GM18505 (cell line): ENCODE results near the gene LCA5.
"Not testable (repeated sequence)": the region's sequence is repeated elsewhere in the genome, so short reads cannot be mapped to it uniquely, and the experiment has no call there.

Experiments
- ATAC-seq: cut with Tn5 transposase; IDR thresholded peaks from one replicate; pipeline ENCODE4 v1.9.1; 2021; ENCODE audit not compliant: unreplicated experiment
- POLR2A ChIP-seq: IDR thresholded peaks from 4 replicates; pipeline ENCODE4 v1.6.1; 2011; ENCODE audit warnings: borderline replicate concordance; ENCODE audit not compliant: insufficient read depth, insufficient read length; ENCODE audit errors: extremely low read depth

Gene LCA5

GRCh38 chr6:79468587-79468986, 68.6 kb downstream of the LCA5 start:
- TF ChIP-seq POLR2A, result no peak
- ATAC-seq, result no peak

- no peak for ATAC-seq
- no peak for TF ChIP-seq POLR2A
Measured at GRCh38 chr6:79468116-79468515, 69.1 kb downstream of the LCA5 start.

- TF ChIP-seq POLR2A, result no peak
- no peak for ATAC-seq
Measured at GRCh38 chr6:79467716-79468115, 69.5 kb downstream of the LCA5 start.

- no peak for ATAC-seq
- TF ChIP-seq POLR2A, result no peak
Measured at GRCh38 chr6:79466207-79466834, 70.9 kb downstream of the LCA5 start.

GRCh38 chr6:79465381-79465780, 71.8 kb downstream of the LCA5 start:
- no peak for TF ChIP-seq POLR2A
- ATAC-seq, result no peak

- TF ChIP-seq POLR2A, result no peak
- no peak for ATAC-seq
Measured at GRCh38 chr6:79463621-79464050, 73.6 kb downstream of the LCA5 start.

GRCh38 chr6:79461205-79461604, 76.0 kb downstream of the LCA5 start:
- TF ChIP-seq POLR2A, result no peak
- no peak for ATAC-seq

GRCh38 chr6:79455446-79455845, 81.8 kb downstream of the LCA5 start:
- ATAC-seq, result no peak
- no peak for TF ChIP-seq POLR2A

- ATAC-seq, result no peak
- TF ChIP-seq POLR2A, result no peak
Measured at GRCh38 chr6:79453558-79454042, 83.6 kb downstream of the LCA5 start.

GRCh38 chr6:79450984-79451383, 86.2 kb downstream of the LCA5 start:
- no peak for ATAC-seq
- TF ChIP-seq POLR2A, result no peak

- ATAC-seq, result no peak
- no peak for TF ChIP-seq POLR2A
Measured at GRCh38 chr6:79446006-79446405, 91.2 kb downstream of the LCA5 start.

GRCh38 chr6:79443876-79444275, 93.4 kb downstream of the LCA5 start:
- ATAC-seq, result not testable (repeated sequence)

- no peak for ATAC-seq
- TF ChIP-seq POLR2A, result no peak
Measured at GRCh38 chr6:79441192-79441591, 96.0 kb downstream of the LCA5 start.

GRCh38 chr6:79440598-79440997, 96.6 kb downstream of the LCA5 start:
- no peak for ATAC-seq

GRCh38 chr6:79438030-79438429, 99.2 kb downstream of the LCA5 start:
- no peak for TF ChIP-seq POLR2A
- no peak for ATAC-seq

More at GRCh38 chr6:79440598-79440997, 96.6 kb downstream of the LCA5 start:
- TF ChIP-seq POLR2A, result no peak

GRCh38 chr6:79436241-79436640, 101.0 kb downstream of the LCA5 start:
- TF ChIP-seq POLR2A, result no peak
- ATAC-seq, result no peak

- TF ChIP-seq POLR2A, result no peak
Measured at GRCh38 chr6:79435746-79436145, 101.5 kb downstream of the LCA5 start.

More at GRCh38 chr6:79435746-79436145, 101.5 kb downstream of the LCA5 start:
- ATAC-seq, result no peak
